Mesendoderm (in vitro differentiated cells): ENCODE data around the gene NLRP1.

Experiments
- DNase-seq: peaks from one replicate; pipeline ENCODE4 v3.0.0; 2013
- H2AK5ac ChIP-seq: 2 replicates; pipeline ENCODE4 v1.6.1; 2013; ENCODE audit warnings: low read length, inconsistent platforms
- H2BK120ac ChIP-seq: 2 replicates; pipeline ENCODE4 v1.6.1; 2013; ENCODE audit warnings: low read depth, mild to moderate bottlenecking, low read length, moderate library complexity, mixed read lengths
- H2BK15ac ChIP-seq: replicated peaks from 2 replicates; pipeline ENCODE4 v1.6.1; 2013; ENCODE audit warnings: low read depth, mild to moderate bottlenecking, moderate library complexity
- H2BK5ac ChIP-seq: 2 replicates; pipeline ENCODE4 v1.6.1; 2013; ENCODE audit warnings: low read length, inconsistent platforms
- H3K18ac ChIP-seq: 2 replicates; pipeline ENCODE4 v1.6.1; 2013; ENCODE audit warnings: mild to moderate bottlenecking, low read length, mixed read lengths
- H3K23ac ChIP-seq: one replicate; pipeline ENCODE4 v1.6.1; 2013; ENCODE audit warnings: low read length
- H3K27ac ChIP-seq: 2 replicates; pipeline ENCODE4 v1.5.1; 2013; ENCODE audit warnings: low read depth, mild to moderate bottlenecking, inconsistent platforms, low read length, moderate library complexity
- H3K27me3 ChIP-seq: 2 replicates; pipeline ENCODE4 v1.6.1; 2013; ENCODE audit warnings: low read length, control low read depth, mild to moderate bottlenecking, inconsistent platforms; ENCODE audit not compliant: insufficient read depth, poor library complexity
- H3K36me3 ChIP-seq: 2 replicates; pipeline ENCODE4 v1.6.1; 2013; ENCODE audit warnings: low read length, inconsistent platforms; ENCODE audit not compliant: control insufficient read depth, insufficient read depth
- H3K4ac ChIP-seq: one replicate; pipeline ENCODE4 v1.6.1; 2013; ENCODE audit warnings: low read depth, mild to moderate bottlenecking, low read length, moderate library complexity
- H3K4me1 ChIP-seq: 2 replicates; pipeline ENCODE4 v1.6.1; 2013; ENCODE audit warnings: low read depth, low read length, inconsistent platforms; ENCODE audit not compliant: control insufficient read depth
- H3K4me2 ChIP-seq: 2 replicates; pipeline ENCODE4 v1.6.1; 2013; ENCODE audit warnings: low read length
- H3K4me3 ChIP-seq: 2 replicates; pipeline ENCODE4 v1.5.1; 2013; ENCODE audit warnings: mild to moderate bottlenecking, low read length
- H3K56ac ChIP-seq: one replicate; pipeline ENCODE4 v1.6.1; 2013; ENCODE audit warnings: low read length
- H3K79me1 ChIP-seq: 2 replicates; pipeline ENCODE4 v1.6.1; 2013; ENCODE audit warnings: low read length, inconsistent platforms
- H3K79me2 ChIP-seq: 2 replicates; pipeline ENCODE4 v1.6.1; 2013; ENCODE audit warnings: mild to moderate bottlenecking, low read length; ENCODE audit not compliant: control insufficient read depth, insufficient read depth
- H3K9ac ChIP-seq: 2 replicates; pipeline ENCODE4 v1.6.1; 2013; ENCODE audit warnings: low read length, inconsistent platforms
- H4K5ac ChIP-seq: one replicate; pipeline ENCODE4 v1.6.1; 2013; ENCODE audit warnings: low read length
- H4K8ac ChIP-seq: one replicate; pipeline ENCODE4 v1.6.1; 2013; ENCODE audit warnings: low read depth, mild to moderate bottlenecking, control low read depth, low read length, moderate library complexity
- WGBS: extraction: QIAGEN DNeasy Blood & Tissue Kit; methylation state at CpG from one replicate; pipeline ENCODE4 v1.1.7; 2013; ENCODE audit warnings: low lambda C conversion rate, missing lambda C conversion rate; ENCODE audit not compliant: insufficient coverage; ENCODE audit errors: extremely low coverage; 5-methylcytosine and 5-hydroxymethylcytosine counted together

Gene NLRP1

DNA sequence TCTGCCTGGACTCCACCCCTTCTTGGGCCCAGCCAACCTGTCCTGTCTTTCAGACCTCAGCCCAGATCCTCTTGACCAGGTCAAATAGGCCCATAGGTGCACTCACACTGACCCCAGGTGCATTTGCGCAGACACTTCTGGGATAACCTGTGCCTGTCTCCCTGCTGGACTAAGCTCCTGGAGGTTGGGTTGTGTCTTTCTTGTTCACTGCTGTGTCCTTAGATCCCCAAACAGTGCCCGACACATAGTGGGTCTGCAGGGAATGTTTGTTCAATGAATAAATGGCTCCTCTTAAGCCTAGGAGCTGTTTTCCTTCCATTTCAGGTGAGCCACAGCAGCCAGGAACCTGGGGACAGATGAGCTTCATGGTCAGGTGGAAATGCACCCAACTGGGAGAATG lies 48.9 kb downstream of the NLRP1 start:
- H3K4me3 ChIP-seq = no peak overlapping the region
- H2BK120ac ChIP-seq = no peak overlapping the region
- H3K27me3 ChIP-seq = no peaks in the 10 kb centered on the region
- H3K79me1 ChIP-seq = no peaks in the 10 kb centered on the region
- H3K79me2 ChIP-seq = no peaks in the 10 kb centered on the region
- H3K18ac ChIP-seq = no peak overlapping the region
- no peaks in the 10 kb centered on the region for H3K36me3 ChIP-seq
- H3K4me1 ChIP-seq = no peaks in the 10 kb centered on the region
- H3K56ac ChIP-seq = no peak overlapping the region
- H3K27ac ChIP-seq = no peak overlapping the region
- no peak for DNase-seq
- H4K5ac ChIP-seq = no peak overlapping the region
- H4K8ac ChIP-seq = no peak overlapping the region
- H2BK5ac ChIP-seq = no peak overlapping the region
- no peak overlapping the region for H2BK15ac ChIP-seq
- H3K4ac ChIP-seq = no peak overlapping the region
- H3K4me2 ChIP-seq = no peak overlapping the region
- H3K23ac ChIP-seq = no peak overlapping the region
- no CpG with 5 or more reads among the region's 2 CpGs for WGBS
- H2AK5ac ChIP-seq = no peak overlapping the region
- no peak overlapping the region for H3K9ac ChIP-seq

DNA sequence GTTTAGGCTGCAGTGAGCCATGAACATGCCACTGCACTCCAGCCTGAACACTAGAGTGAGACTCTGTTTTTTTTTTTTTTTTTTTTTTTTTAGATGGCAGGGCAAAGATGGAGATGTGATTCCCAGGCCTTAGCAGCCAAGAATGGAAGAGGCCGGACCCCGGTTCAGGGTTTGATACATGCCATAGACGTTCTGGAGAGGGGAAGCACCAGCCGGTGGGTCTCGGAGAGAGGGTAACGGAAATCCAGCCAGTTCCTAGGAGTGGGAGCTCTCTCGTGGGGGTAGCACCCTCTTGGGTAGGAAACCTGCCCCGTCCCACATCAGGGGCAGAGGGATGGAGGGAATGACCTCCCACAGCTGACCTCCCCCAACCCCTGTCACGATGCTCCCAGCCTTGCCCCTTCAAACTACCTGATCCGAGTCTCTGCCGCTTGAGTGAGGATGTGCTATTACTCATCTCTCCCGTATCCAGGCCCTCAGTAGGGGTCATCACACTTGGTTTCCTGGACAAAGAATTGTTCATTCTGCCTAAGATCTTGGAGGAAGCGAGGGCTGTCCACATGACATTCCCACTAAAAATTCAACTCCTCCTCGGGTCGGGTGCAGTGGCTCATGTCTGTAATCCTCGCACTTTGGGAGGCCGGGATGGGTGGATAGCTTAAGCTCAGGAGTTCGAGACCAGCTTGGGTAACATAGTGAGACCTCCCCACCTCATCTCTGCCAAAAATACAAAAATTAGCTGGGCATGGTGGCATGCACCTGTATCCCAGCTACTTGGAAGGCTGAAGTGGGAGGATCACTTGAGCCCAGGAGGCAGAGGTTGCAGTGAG lies 50.6 kb downstream of the NLRP1 start:
- no peak overlapping the region for H4K5ac ChIP-seq
- H2BK5ac ChIP-seq = no peak overlapping the region
- WGBS = no CpG with 5 or more reads among the region's 18 CpGs
- no peak overlapping the region for H3K4me3 ChIP-seq
- no peak for DNase-seq
- H3K56ac ChIP-seq = no peak overlapping the region
- no peak overlapping the region for H2AK5ac ChIP-seq
- no peaks in the 10 kb centered on the region for H3K79me1 ChIP-seq
- H2BK120ac ChIP-seq = no peak overlapping the region
- H3K79me2 ChIP-seq = no peaks in the 10 kb centered on the region
- H3K36me3 ChIP-seq = no peaks in the 10 kb centered on the region
- H2BK15ac ChIP-seq = no peak overlapping the region
- H3K9ac ChIP-seq = no peak overlapping the region
- H3K4me1 ChIP-seq = no peaks in the 10 kb centered on the region
- no peak overlapping the region for H3K23ac ChIP-seq
- H3K4ac ChIP-seq = no peak overlapping the region
- no peak overlapping the region for H3K4me2 ChIP-seq
- H3K27me3 ChIP-seq = no peaks in the 10 kb centered on the region
- H3K18ac ChIP-seq = no peak overlapping the region
- H3K27ac ChIP-seq = no peak overlapping the region
- H4K8ac ChIP-seq = no peak overlapping the region

DNA sequence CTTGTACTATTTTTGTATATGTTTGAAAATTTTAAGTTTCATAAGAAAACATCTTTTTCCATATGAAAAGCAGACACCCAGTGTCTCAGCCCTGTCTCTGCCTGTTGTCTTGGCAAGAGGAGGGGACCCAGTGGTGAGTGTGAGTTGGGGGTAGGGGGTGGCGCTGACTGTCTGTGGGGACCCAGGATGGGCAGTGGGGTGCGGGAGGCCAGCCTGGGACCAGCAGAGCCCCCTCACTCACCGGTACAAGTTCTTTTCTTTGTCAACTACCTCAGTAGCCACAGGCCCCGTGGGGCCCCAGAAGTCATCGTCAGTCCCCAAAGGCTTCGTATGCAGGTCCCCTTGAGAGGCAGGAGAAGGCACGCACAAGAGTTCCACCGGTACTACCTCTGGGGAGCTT lies 51.7 kb downstream of the NLRP1 start:
- no CpG with 5 or more reads among the region's 8 CpGs for WGBS
- Histone ChIP-seq H2BK15ac (no peak overlapping the region), H3K4me1 (no peaks in the 10 kb centered on the region)

DNA sequence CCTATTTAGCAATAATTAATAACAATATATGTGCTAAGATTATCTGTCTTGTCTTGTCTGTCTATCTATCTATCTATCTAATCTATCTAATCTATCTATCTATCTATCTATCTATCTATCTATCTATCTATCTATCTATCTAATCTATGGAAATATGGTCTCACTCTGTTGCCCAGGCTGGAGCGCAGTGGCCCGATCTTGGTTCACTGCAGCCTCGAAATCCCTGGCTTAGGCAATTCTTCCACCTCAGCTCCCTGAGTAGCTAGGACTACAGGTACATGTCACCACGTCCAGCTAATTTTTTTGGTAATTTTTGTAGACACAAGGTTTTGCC lies 53.3 kb downstream of the NLRP1 start:
- no peak overlapping the region for H4K8ac ChIP-seq
- no CpG with 5 or more reads among the region's 4 CpGs for WGBS
- no peak overlapping the region for H2BK120ac ChIP-seq
- no peak overlapping the region for H2BK15ac ChIP-seq
- no peaks in the 10 kb centered on the region for H3K79me1 ChIP-seq
- H3K4ac ChIP-seq = no peak overlapping the region
- no peaks in the 10 kb centered on the region for H3K27me3 ChIP-seq
- no peak overlapping the region for H4K5ac ChIP-seq
- H2AK5ac ChIP-seq = no peak overlapping the region
- no peak overlapping the region for H3K23ac ChIP-seq
- H3K4me2 ChIP-seq = no peak overlapping the region
- H3K36me3 ChIP-seq = no peaks in the 10 kb centered on the region
- no peak overlapping the region for H3K18ac ChIP-seq
- no peaks in the 10 kb centered on the region for H3K79me2 ChIP-seq
- no peaks in the 10 kb centered on the region for H3K4me1 ChIP-seq
- no peak overlapping the region for H2BK5ac ChIP-seq
- H3K56ac ChIP-seq = no peak overlapping the region
- no peak overlapping the region for H3K27ac ChIP-seq
- no peak overlapping the region for H3K4me3 ChIP-seq
- no peak for DNase-seq
- no peak overlapping the region for H3K9ac ChIP-seq

More for the DNA sequence above, 51.7 kb downstream of the NLRP1 start:
- no peak overlapping the region for H4K8ac ChIP-seq
- no peak overlapping the region for H3K4me2 ChIP-seq
- H4K5ac ChIP-seq = no peak overlapping the region
- no peak overlapping the region for H3K9ac ChIP-seq
- no peak for DNase-seq
- no peaks in the 10 kb centered on the region for H3K27me3 ChIP-seq
- no peak overlapping the region for H3K4me3 ChIP-seq
- H3K79me2 ChIP-seq = no peaks in the 10 kb centered on the region
- no peak overlapping the region for H2AK5ac ChIP-seq
- no peak overlapping the region for H3K18ac ChIP-seq
- no peak overlapping the region for H3K27ac ChIP-seq
- H3K56ac ChIP-seq = no peak overlapping the region
- H3K36me3 ChIP-seq = no peaks in the 10 kb centered on the region
- no peak overlapping the region for H3K4ac ChIP-seq
- H2BK5ac ChIP-seq = no peak overlapping the region
- H2BK120ac ChIP-seq = no peak overlapping the region
- H3K23ac ChIP-seq = no peak overlapping the region
- H3K79me1 ChIP-seq = no peaks in the 10 kb centered on the region

DNA sequence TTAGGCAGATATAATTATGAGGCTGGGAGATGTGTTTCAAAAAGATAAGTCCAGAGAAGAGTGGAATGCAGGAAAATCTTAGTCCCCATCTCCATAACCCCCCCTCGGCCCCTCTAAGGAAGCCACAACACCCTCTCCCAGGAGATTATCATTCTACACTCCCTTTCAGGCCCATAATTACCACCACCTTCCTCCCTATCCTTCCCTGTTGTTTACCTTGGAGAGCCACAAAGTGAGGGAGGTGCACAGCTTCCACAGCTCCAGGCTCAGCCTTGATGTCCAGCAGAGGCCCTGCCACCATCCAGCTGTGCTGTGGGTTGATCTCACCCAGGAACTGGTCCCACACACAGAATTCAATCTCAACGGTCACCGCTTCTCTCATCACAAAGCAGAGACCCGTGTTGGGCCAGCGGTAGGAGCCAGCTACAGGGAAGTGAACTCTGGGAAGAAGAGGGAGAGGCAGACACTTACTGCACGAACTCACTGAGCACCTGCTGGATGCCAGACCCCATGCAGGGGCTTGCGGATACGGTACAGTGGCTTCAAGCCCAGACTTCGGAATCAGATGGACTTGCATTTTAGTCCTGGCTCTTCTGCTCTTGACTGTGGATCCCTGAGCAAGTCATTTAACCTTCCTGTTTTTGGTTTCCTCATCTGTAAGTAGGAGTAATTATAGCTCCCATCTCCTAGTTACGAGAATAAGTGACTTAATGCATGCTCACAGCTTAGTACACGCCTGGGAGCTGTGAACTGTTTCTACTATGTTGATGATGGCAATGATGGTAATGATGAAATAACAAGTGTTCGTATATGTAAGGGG lies 53.8 kb downstream of the NLRP1 start:
- Histone ChIP-seq H3K27me3 (no peaks in the 10 kb centered on the region), H4K8ac (no peak overlapping the region), H3K9ac (no peak overlapping the region), H2AK5ac (no peak overlapping the region), H3K18ac (no peak overlapping the region), H3K79me1 (no peaks in the 10 kb centered on the region), H3K23ac (no peak overlapping the region), H3K4me1 (no peaks in the 10 kb centered on the region), H3K27ac (no peak overlapping the region), H2BK120ac (no peak overlapping the region), H3K4me2 (no peak overlapping the region), H3K4me3 (no peak overlapping the region), H3K36me3 (no peaks in the 10 kb centered on the region), H2BK15ac (no peak overlapping the region), H3K79me2 (no peaks in the 10 kb centered on the region), H2BK5ac (no peak overlapping the region), H4K5ac (no peak overlapping the region), H3K56ac (no peak overlapping the region), H3K4ac (no peak overlapping the region)
- DNase-seq = no peak
- no CpG with 5 or more reads among the region's 12 CpGs for WGBS
